ENCODE data around the gene ZNF648. TPM values are rescaled to one million over a fixed set of nuclear protein-coding genes. Genes with fewer than 3 reads are reported as not detected.
"Not testable (repeated sequence)": the region's sequence is repeated elsewhere in the genome, so short reads cannot be mapped to it uniquely, and the experiment has no call there.

ZNF648 gene
- total RNA-seq, 1 donor from 2014 or later: not detected

DNA sequence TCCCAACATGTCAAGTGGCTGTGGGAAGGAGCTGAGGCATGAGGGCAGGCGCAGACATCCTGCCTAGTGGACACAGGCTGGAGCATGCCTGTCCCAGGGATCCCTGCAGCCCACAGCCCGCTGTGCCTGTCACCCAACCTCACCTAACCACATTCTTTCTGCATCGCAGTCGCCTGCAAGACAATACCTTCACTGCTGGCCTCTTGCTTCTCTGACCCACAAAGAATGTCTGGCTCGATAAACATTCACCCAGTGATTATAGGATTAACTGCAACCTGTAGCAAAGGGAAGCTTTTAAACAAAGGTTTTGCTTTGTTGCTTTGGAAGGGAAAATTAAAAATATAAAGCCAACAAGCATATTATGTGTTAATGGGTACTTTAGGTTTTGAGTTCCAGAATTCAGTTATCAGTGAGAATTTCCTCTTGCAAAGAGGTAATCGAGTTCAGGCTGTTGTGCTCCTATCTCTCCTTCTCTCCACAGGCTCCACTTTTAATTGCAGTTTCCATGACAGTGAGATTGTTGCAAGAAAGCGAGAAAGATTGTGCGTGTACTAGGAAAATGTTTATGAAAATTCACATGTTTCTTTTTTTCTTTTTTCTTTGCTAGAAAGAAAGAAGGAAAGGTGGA is 40.0 kb upstream of the ZNF648 start:
- no peak for DNase-seq (ENCODE audit: extremely low spot score, unreplicated experiment)
- no peak overlapping the region for H3K27ac Mint-ChIP-seq (ENCODE audit: unreplicated experiment)
- no peak overlapping the region for H3K4me3 Mint-ChIP-seq (ENCODE audit: unreplicated experiment)
- H3K36me3 Mint-ChIP-seq (ENCODE audit: unreplicated experiment): no peaks in the 10 kb centered on the region
- TF ChIP-seq, protein P1, sequence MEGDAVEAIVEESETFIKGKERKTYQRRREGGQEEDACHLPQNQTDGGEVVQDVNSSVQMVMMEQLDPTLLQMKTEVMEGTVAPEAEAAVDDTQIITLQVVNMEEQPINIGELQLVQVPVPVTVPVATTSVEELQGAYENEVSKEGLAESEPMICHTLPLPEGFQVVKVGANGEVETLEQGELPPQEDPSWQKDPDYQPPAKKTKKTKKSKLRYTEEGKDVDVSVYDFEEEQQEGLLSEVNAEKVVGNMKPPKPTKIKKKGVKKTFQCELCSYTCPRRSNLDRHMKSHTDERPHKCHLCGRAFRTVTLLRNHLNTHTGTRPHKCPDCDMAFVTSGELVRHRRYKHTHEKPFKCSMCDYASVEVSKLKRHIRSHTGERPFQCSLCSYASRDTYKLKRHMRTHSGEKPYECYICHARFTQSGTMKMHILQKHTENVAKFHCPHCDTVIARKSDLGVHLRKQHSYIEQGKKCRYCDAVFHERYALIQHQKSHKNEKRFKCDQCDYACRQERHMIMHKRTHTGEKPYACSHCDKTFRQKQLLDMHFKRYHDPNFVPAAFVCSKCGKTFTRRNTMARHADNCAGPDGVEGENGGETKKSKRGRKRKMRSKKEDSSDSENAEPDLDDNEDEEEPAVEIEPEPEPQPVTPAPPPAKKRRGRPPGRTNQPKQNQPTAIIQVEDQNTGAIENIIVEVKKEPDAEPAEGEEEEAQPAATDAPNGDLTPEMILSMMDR (IDR thresholded peaks at IDR 0.05): no peak
- H3K4me1 Mint-ChIP-seq (ENCODE audit: unreplicated experiment): no peaks in the 10 kb centered on the region
- peaks cover 61% of the 10 kb centered on the region for H3K27me3 Mint-ChIP-seq (ENCODE audit: unreplicated experiment)
- peaks cover 8% of the 10 kb centered on the region for H3K9me3 Mint-ChIP-seq (ENCODE audit: unreplicated experiment)

DNA sequence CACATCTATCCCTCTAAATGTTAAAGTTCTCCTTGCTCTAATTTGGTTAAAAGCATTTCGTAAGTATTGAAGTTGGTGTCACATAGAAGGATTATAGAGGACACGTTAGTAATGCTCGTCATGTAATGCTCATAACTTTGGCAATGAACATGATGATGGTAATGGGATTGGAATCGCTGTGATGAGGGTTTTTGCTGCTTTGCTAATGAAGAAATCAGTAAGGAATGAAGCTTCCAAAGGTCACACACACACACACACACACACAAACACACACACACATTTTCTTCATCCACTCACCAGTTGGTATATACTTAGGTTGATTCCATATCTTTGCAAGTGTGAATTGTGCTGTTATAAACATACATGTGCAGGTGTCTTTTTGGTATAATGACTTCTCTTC is 36.8 kb upstream of the ZNF648 start:
- TF ChIP-seq, protein P1 (IDR thresholded peaks at IDR 0.05): no peak
- H3K4me1 Mint-ChIP-seq (ENCODE audit: unreplicated experiment): no peaks in the 10 kb centered on the region

DNA sequence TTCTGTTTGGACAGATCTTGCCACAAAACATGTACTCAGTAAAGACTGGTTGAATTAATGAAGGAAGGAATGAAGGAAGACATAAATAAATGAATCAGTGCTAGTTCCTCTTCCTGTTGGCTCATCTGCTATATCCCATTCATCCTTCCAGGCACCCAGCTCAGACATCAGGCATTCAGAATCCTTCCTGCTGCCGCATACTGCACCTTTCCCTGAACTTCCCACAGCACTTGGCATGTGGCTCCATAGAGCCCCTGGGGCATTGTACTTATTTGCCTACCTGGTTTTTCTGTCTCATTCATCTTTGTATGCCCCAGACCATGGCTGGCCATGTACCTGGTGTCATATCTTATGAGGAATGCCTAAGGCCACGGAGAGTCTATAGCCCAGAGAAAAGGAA is 34.4 kb upstream of the ZNF648 start:
- Mint-ChIP-seq H3K27ac (ENCODE audit: unreplicated experiment) (no peak overlapping the region), H3K36me3 (ENCODE audit: unreplicated experiment) (no peaks in the 10 kb centered on the region), H3K4me1 (ENCODE audit: unreplicated experiment) (no peaks in the 10 kb centered on the region), H3K9me3 (ENCODE audit: unreplicated experiment) (peaks cover 8% of the 10 kb centered on the region), H3K27me3 (ENCODE audit: unreplicated experiment) (peaks cover 38% of the 10 kb centered on the region), H3K4me3 (ENCODE audit: unreplicated experiment) (no peak overlapping the region)
- peak; percentile 40 for DNase-seq (ENCODE audit: extremely low spot score, unreplicated experiment)
- TF ChIP-seq, protein P1 (IDR thresholded peaks at IDR 0.05): no peak

More for the DNA sequence above, 36.8 kb upstream of the ZNF648 start:
- Mint-ChIP-seq H3K4me3 (ENCODE audit: unreplicated experiment) (no peak overlapping the region), H3K27ac (ENCODE audit: unreplicated experiment) (no peak overlapping the region), H3K27me3 (ENCODE audit: unreplicated experiment) (peaks cover 55% of the 10 kb centered on the region), H3K36me3 (ENCODE audit: unreplicated experiment) (no peaks in the 10 kb centered on the region), H3K9me3 (ENCODE audit: unreplicated experiment) (peaks cover 8% of the 10 kb centered on the region)
- DNase-seq (ENCODE audit: extremely low spot score, unreplicated experiment): no peak

DNA sequence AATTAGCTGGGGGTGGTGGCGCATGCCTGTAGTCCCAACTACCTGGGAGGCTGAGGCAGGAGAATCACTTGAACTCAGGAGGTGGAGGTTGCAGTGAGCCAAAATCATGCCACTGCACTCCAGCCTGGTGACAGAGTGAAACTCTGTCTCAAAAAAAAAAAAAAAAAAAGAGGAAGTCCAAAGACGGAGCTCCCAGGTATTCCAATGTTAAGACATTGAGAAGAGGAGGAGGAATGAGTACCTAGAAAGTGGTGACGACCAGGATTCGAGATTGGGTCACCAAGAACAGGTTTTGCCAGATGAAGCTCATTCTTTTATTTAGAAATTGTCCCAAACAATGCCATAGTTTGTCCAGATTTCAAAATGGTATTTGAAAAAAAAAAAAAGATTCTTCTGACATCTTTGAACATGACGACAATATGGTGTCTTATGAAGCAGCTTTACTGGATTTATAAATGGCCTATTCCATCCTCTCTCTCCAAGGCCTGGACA is 33.0 kb upstream of the ZNF648 start:
- not testable (repeated sequence) for H3K9me3 Mint-ChIP-seq (ENCODE audit: unreplicated experiment); H3K36me3 Mint-ChIP-seq (ENCODE audit: unreplicated experiment); H3K4me1 Mint-ChIP-seq (ENCODE audit: unreplicated experiment); H3K27ac Mint-ChIP-seq (ENCODE audit: unreplicated experiment); DNase-seq (ENCODE audit: extremely low spot score, unreplicated experiment); H3K4me3 Mint-ChIP-seq (ENCODE audit: unreplicated experiment)
- H3K27me3 Mint-ChIP-seq (ENCODE audit: unreplicated experiment): peaks cover 33% of the 10 kb centered on the region

DNA sequence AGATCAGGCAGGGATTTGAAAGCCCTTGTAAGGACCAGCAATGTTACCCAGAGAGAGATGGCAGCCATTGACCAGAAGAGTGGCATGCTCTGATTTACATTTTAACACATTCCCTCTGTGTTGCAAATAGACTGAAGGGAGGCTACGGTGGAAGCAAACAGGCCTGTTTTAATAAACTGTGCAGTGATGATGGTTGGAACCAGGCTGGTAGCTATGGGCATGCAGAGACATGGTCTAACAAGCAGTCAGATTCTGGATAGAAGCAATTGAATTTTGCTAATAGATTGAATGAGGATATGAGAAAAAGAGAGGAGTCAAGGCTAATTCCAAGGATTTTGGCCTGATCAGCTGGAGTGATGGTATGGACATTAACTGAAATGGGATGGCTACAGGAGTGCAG is 32.3 kb upstream of the ZNF648 start:
- Mint-ChIP-seq H3K4me1 (ENCODE audit: unreplicated experiment) (no peaks in the 10 kb centered on the region), H3K27me3 (ENCODE audit: unreplicated experiment) (peaks cover 25% of the 10 kb centered on the region), H3K9me3 (ENCODE audit: unreplicated experiment) (no peaks in the 10 kb centered on the region), H3K4me3 (ENCODE audit: unreplicated experiment) (no peak overlapping the region), H3K27ac (ENCODE audit: unreplicated experiment) (no peak overlapping the region), H3K36me3 (ENCODE audit: unreplicated experiment) (no peaks in the 10 kb centered on the region)
- TF ChIP-seq, protein P1 (IDR thresholded peaks at IDR 0.05): no peak
- peak; percentile 17 for DNase-seq (ENCODE audit: extremely low spot score, unreplicated experiment)
